Activated naive CD8-positive, alpha-beta T cell (primary cell): ENCODE data around the gene OR4X2.
"Not testable (repeated sequence)": the region's sequence is repeated elsewhere in the genome, so short reads cannot be mapped to it uniquely, and the experiment has no call there.

Experiments
- H3K27ac Mint-ChIP-seq: one replicate; pipeline ENCODE4 v1.8.0; 2021; ENCODE audit warnings: mixed read lengths
- H3K27me3 Mint-ChIP-seq: one replicate; pipeline ENCODE4 v1.8.0; 2021; ENCODE audit warnings: mixed read lengths
- H3K36me3 Mint-ChIP-seq: one replicate; pipeline ENCODE4 v1.8.0; 2021; ENCODE audit warnings: mixed read lengths
- H3K4me1 Mint-ChIP-seq: one replicate; pipeline ENCODE4 v1.8.0; 2021; ENCODE audit warnings: low read depth, mixed read lengths
- H3K4me3 Mint-ChIP-seq: one replicate; pipeline ENCODE4 v1.8.0; 2021; ENCODE audit warnings: mild to moderate bottlenecking, mixed read lengths
- H3K9me3 Mint-ChIP-seq: one replicate; pipeline ENCODE4 v1.8.0; 2021; ENCODE audit warnings: low read depth, mixed read lengths

Gene OR4X2

GRCh38 chr11:48244804-48245203 is at the start of gene OR4X2:
TSS of gene OR4X2 (plus strand) at chr11:48245104. CDS start at chr11:48245104, 0 bp downstream.
- Mint-ChIP-seq H3K4me3 (no peak within 1 kb of the TSS), H3K36me3 (peaks cover 4% of the 10 kb centered on the region), H3K9me3 (peaks cover 14% of the 10 kb centered on the region), H3K4me1 (no peaks in the 10 kb centered on the region), H3K27ac (no peak within 1 kb of the TSS), H3K27me3 (peaks cover 20% of the 10 kb centered on the region)

- H3K4me1 Mint-ChIP-seq = no peaks in the 10 kb centered on the region
- H3K9me3 Mint-ChIP-seq = no peaks in the 10 kb centered on the region
- H3K36me3 Mint-ChIP-seq = no peaks in the 10 kb centered on the region
- no peak overlapping the region for H3K4me3 Mint-ChIP-seq
- H3K27ac Mint-ChIP-seq = no peak overlapping the region
- peaks cover 7% of the 10 kb centered on the region for H3K27me3 Mint-ChIP-seq
These were observed 37.0 kb upstream of the OR4X2 start for GRCh38 chr11:48207881-48208280.

- H3K4me1 Mint-ChIP-seq = no peaks in the 10 kb centered on the region
- H3K27ac Mint-ChIP-seq = no peak overlapping the region
- H3K36me3 Mint-ChIP-seq = no peaks in the 10 kb centered on the region
- H3K9me3 Mint-ChIP-seq = no peaks in the 10 kb centered on the region
- H3K27me3 Mint-ChIP-seq = peaks cover 8% of the 10 kb centered on the region
- H3K4me3 Mint-ChIP-seq = no peak overlapping the region
These were observed 34.9 kb upstream of the OR4X2 start for GRCh38 chr11:48210052-48210451.

- Mint-ChIP-seq H3K27ac (no peak within 1 kb of the TSS), H3K4me3 (no peak within 1 kb of the TSS), H3K36me3 (no peaks in the 10 kb centered on the region), H3K9me3 (no peaks in the 10 kb centered on the region), H3K4me1 (no peaks in the 10 kb centered on the region), H3K27me3 (peaks cover 3% of the 10 kb centered on the region)
These were observed 28.4 kb upstream of the OR4X2 start, which contains the start of gene OR4B1 for GRCh38 chr11:48216510-48216909. TSS of gene OR4B1 (plus strand) at chr11:48216810. CDS start at chr11:48216810, 0 bp downstream.

- Mint-ChIP-seq H3K36me3 (peaks cover 4% of the 10 kb centered on the region), H3K27me3 (peaks cover 3% of the 10 kb centered on the region), H3K4me1 (no peaks in the 10 kb centered on the region), H3K27ac (no peak overlapping the region), H3K4me3 (no peak overlapping the region), H3K9me3 (peaks cover 3% of the 10 kb centered on the region)
These were observed 16.1 kb upstream of the OR4X2 start for GRCh38 chr11:48228761-48229160.

GRCh38 chr11:48230057-48230456 is 14.8 kb upstream of the OR4X2 start:
- not testable (repeated sequence) for H3K27ac Mint-ChIP-seq, H3K4me3 Mint-ChIP-seq, H3K36me3 Mint-ChIP-seq, H3K4me1 Mint-ChIP-seq, H3K9me3 Mint-ChIP-seq, H3K27me3 Mint-ChIP-seq

- Mint-ChIP-seq H3K4me1 (no peaks in the 10 kb centered on the region), H3K9me3 (peaks cover 4% of the 10 kb centered on the region), H3K27me3 (peaks cover 17% of the 10 kb centered on the region), H3K36me3 (no peaks in the 10 kb centered on the region), H3K27ac (no peak overlapping the region), H3K4me3 (no peak overlapping the region)
These were observed 7.2 kb upstream of the OR4X2 start for GRCh38 chr11:48237727-48238126.

- Mint-ChIP-seq H3K27ac (no peak overlapping the region), H3K9me3 (peaks cover 7% of the 10 kb centered on the region), H3K27me3 (peaks cover 20% of the 10 kb centered on the region), H3K4me1 (no peaks in the 10 kb centered on the region), H3K4me3 (no peak overlapping the region), H3K36me3 (no peaks in the 10 kb centered on the region)
These were observed 2.4 kb upstream of the OR4X2 start for GRCh38 chr11:48242501-48242900.

GRCh38 chr11:48248902-48249301 is 4.0 kb downstream of the OR4X2 start:
- no peaks in the 10 kb centered on the region for H3K4me1 Mint-ChIP-seq

GRCh38 chr11:48261600-48261999 is 16.7 kb downstream of the OR4X2 start:
- Mint-ChIP-seq H3K27me3 (peaks cover 16% of the 10 kb centered on the region), H3K27ac (no peak overlapping the region), H3K4me3 (no peak overlapping the region), H3K36me3 (no peaks in the 10 kb centered on the region), H3K4me1 (no peaks in the 10 kb centered on the region), H3K9me3 (no peaks in the 10 kb centered on the region)

More at GRCh38 chr11:48248902-48249301, 4.0 kb downstream of the OR4X2 start:
- H3K27me3 Mint-ChIP-seq = peaks cover 11% of the 10 kb centered on the region
- H3K9me3 Mint-ChIP-seq = peaks cover 14% of the 10 kb centered on the region
- H3K4me3 Mint-ChIP-seq = no peak overlapping the region
- H3K27ac Mint-ChIP-seq = no peak overlapping the region
- H3K36me3 Mint-ChIP-seq = peaks cover 6% of the 10 kb centered on the region

GRCh38 chr11:48263423-48263911 is 18.6 kb downstream of the OR4X2 start, which contains the start of gene OR4X1:
TSS of gene OR4X1 (plus strand) at chr11:48263861. CDS start at chr11:48263861, 0 bp downstream.
- H3K4me1 Mint-ChIP-seq = no peaks in the 10 kb centered on the region
- peaks cover 2% of the 10 kb centered on the region for H3K27me3 Mint-ChIP-seq
- no peak within 1 kb of the TSS for H3K4me3 Mint-ChIP-seq
- H3K9me3 Mint-ChIP-seq = no peaks in the 10 kb centered on the region
- H3K36me3 Mint-ChIP-seq = no peaks in the 10 kb centered on the region
- no peak within 1 kb of the TSS for H3K27ac Mint-ChIP-seq

- Mint-ChIP-seq H3K27ac (no peak overlapping the region), H3K9me3 (no peaks in the 10 kb centered on the region), H3K4me1 (no peaks in the 10 kb centered on the region), H3K36me3 (no peaks in the 10 kb centered on the region), H3K4me3 (no peak overlapping the region), H3K27me3 (peaks cover 5% of the 10 kb centered on the region)
These were observed 25.7 kb downstream of the OR4X2 start for GRCh38 chr11:48270621-48271020.

- no peak overlapping the region for H3K27ac Mint-ChIP-seq
- no peaks in the 10 kb centered on the region for H3K36me3 Mint-ChIP-seq
These were observed 27.7 kb downstream of the OR4X2 start for GRCh38 chr11:48272606-48273005.

More at GRCh38 chr11:48272606-48273005, 27.7 kb downstream of the OR4X2 start:
- Mint-ChIP-seq H3K27me3 (peaks cover 5% of the 10 kb centered on the region), H3K4me1 (no peaks in the 10 kb centered on the region), H3K4me3 (no peak overlapping the region), H3K9me3 (no peaks in the 10 kb centered on the region)
